ENCODE measurements around the gene ACOXL. TPM values are rescaled to one million over a fixed set of nuclear protein-coding genes. Genes with fewer than 3 reads are reported as not detected.

Gene ACOXL
- total RNA-seq, 1 donor from 2014 or later: 1.0 TPM

DNA sequence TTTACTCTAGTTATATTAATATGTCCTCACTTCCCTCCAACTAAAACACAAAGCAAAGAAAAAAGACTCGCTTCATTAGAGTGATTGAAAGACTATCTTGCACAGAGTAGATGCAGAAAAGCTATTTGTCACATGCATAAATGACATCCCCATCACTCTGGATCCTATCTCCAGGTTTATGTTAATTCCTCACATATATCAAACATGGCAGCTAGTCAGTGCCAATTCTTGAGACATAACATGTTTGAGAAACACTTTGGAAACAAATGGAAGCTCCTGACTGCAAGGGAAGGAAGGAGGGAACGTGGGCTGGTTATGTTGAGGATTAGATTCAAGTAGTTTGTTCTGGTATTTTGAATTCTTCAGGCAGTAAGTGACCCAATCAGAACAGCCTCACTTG is 298.6 kb downstream of the ACOXL start:
- H3K4me3 Mint-ChIP-seq: no peak overlapping the region
- intact Hi-C loops (cut with micrococcal nuclease): no loop called here
- no peak for DNase-seq
- peaks cover 4% of the 10 kb centered on the region for H3K4me1 Mint-ChIP-seq
- no peaks in the 10 kb centered on the region for H3K9me3 Mint-ChIP-seq
- H3K27ac Mint-ChIP-seq: no peak overlapping the region
- H3K27me3 Mint-ChIP-seq: peaks cover 44% of the 10 kb centered on the region
- no peaks in the 10 kb centered on the region for H3K36me3 Mint-ChIP-seq (ENCODE audit: low read depth)

GRCh38 chr2:111031546-111032478 is 299.4 kb downstream of the ACOXL start:
- H3K9me3 Mint-ChIP-seq: no peaks in the 10 kb centered on the region
- no peak for DNase-seq
- peaks cover 8% of the 10 kb centered on the region for H3K4me1 Mint-ChIP-seq
- H3K36me3 Mint-ChIP-seq (ENCODE audit: low read depth): no peaks in the 10 kb centered on the region
- H3K27me3 Mint-ChIP-seq: peaks cover 44% of the 10 kb centered on the region
- no peak overlapping the region for H3K4me3 Mint-ChIP-seq
- intact Hi-C loops (cut with micrococcal nuclease): no loop called here
- no peak overlapping the region for H3K27ac Mint-ChIP-seq

DNA sequence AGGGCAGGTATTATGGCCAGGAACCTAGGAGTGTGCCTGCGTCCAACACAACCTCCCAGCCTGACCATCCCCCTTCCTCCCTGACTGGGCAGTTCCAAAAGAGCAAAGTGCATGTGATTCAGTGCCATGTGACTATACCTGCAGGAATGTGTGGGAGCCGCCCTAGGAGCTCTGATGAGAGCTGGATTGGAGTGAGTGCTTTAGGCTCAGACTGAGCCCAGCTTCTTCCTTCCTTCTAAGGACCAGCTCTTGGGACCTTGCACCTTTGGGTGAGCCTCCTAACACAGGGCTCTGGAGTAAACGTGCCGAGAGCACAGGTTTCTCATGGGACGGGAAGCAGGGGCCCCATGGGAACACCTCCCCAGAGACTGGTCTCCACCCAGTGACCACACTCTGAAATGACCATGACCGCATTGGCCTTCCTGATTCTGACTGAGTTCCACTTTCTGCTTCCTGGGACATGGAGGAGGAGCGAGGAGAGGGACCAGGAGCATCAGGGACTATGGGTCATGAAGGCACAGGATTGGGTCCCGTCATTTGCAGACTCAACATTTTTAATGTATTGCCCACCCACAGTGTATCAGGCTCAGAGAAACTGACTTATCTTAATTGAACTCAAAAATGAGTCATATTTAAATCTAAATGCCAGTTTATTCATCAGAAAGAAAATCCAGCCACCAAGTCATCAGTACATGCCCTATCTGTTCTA is 300.5 kb downstream of the ACOXL start:
- intact Hi-C loops (cut with micrococcal nuclease): no loop called here
- Mint-ChIP-seq H3K27me3 (peaks cover 48% of the 10 kb centered on the region), H3K4me1 (peaks cover 13% of the 10 kb centered on the region)

DNA sequence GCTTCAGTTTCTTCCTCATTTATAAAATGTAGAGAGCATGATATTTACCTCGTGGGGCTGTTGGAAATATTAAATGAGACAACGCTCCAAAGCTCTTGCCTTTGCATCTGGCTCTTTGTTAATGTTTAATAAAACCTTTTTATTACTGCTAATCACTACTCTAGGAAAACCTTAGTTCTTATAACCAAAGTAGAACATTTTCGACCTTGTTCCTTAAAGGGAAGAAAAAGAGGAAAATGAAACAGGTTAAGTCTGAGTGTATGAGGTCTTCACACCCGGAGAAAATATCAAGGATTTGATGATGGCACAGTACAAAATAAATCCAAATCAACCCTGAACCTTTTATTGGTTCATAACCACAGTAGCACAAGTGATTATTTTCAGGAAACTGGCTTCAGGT is 301.8 kb downstream of the ACOXL start:
- no peak overlapping the region for H3K4me3 Mint-ChIP-seq
- H3K27me3 Mint-ChIP-seq: peaks cover 50% of the 10 kb centered on the region
- no peak overlapping the region for H3K27ac Mint-ChIP-seq
- intact Hi-C loops (cut with micrococcal nuclease): no loop called here
- H3K36me3 Mint-ChIP-seq (ENCODE audit: low read depth): no peaks in the 10 kb centered on the region
- no peaks in the 10 kb centered on the region for H3K9me3 Mint-ChIP-seq
- H3K4me1 Mint-ChIP-seq: peaks cover 15% of the 10 kb centered on the region
- DNase-seq: no peak

More for the DNA sequence above, 300.5 kb downstream of the ACOXL start:
- Mint-ChIP-seq H3K27ac (no peak overlapping the region), H3K36me3 (ENCODE audit: low read depth) (no peaks in the 10 kb centered on the region), H3K9me3 (no peaks in the 10 kb centered on the region), H3K4me3 (no peak overlapping the region)
- no peak for DNase-seq

GRCh38 chr2:111034606-111035005 is 302.2 kb downstream of the ACOXL start:
- H3K9me3 Mint-ChIP-seq: no peaks in the 10 kb centered on the region
- H3K36me3 Mint-ChIP-seq (ENCODE audit: low read depth): no peaks in the 10 kb centered on the region
- H3K27ac Mint-ChIP-seq: no peak overlapping the region
- intact Hi-C loops (cut with micrococcal nuclease): no loop called here
- no peak for DNase-seq
- H3K27me3 Mint-ChIP-seq: peaks cover 53% of the 10 kb centered on the region
- H3K4me1 Mint-ChIP-seq: peaks cover 15% of the 10 kb centered on the region
- H3K4me3 Mint-ChIP-seq: no peak overlapping the region

- no peaks in the 10 kb centered on the region for H3K36me3 Mint-ChIP-seq (ENCODE audit: low read depth)
- H3K27ac Mint-ChIP-seq: no peak overlapping the region
- no peak for DNase-seq
- intact Hi-C loops (cut with micrococcal nuclease): no loop called here
- no peak overlapping the region for H3K4me3 Mint-ChIP-seq
- peaks cover 53% of the 10 kb centered on the region for H3K27me3 Mint-ChIP-seq
- H3K9me3 Mint-ChIP-seq: no peaks in the 10 kb centered on the region
- H3K4me1 Mint-ChIP-seq: peaks cover 15% of the 10 kb centered on the region
These were observed 303.6 kb downstream of the ACOXL start for GRCh38 chr2:111035830-111036441.

DNA sequence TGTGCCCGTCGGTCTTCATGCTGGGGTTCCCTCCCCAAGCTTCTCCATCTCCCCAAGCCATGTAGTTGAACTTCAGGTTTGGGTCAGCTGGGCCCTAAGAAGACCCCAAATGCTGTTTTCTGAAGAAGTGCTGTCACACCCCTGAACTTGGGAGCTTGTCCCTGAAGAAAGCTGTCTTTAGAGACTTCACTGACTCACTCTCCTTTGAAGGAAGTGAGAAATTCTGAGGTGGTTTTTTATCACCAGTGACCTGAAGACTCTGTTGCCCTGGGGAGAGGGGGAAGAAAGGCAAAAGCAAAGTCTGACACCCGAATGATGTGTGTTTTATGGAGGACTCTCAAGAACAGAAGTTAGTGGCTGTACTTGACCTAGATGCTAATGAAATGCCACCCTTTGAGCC is 304.8 kb downstream of the ACOXL start:
- Mint-ChIP-seq H3K27ac (no peak overlapping the region), H3K27me3 (peaks cover 46% of the 10 kb centered on the region), H3K9me3 (no peaks in the 10 kb centered on the region), H3K4me1 (peaks cover 16% of the 10 kb centered on the region), H3K4me3 (no peak overlapping the region), H3K36me3 (ENCODE audit: low read depth) (no peaks in the 10 kb centered on the region)
- intact Hi-C loops (cut with micrococcal nuclease): no loop called here
- DNase-seq: no peak

GRCh38 chr2:111039628-111040383 is 307.4 kb downstream of the ACOXL start:
- H3K36me3 Mint-ChIP-seq (ENCODE audit: low read depth): no peaks in the 10 kb centered on the region
- peaks cover 29% of the 10 kb centered on the region for H3K4me1 Mint-ChIP-seq
- H3K9me3 Mint-ChIP-seq: no peaks in the 10 kb centered on the region
- DNase-seq: no peak
- intact Hi-C loops (cut with micrococcal nuclease): loop anchor here (2.0 kb wide), 1 partner anchor 15 kb away; no protein-coding TSS in a partner anchor
- H3K4me3 Mint-ChIP-seq: no peak overlapping the region
- no peak overlapping the region for H3K27ac Mint-ChIP-seq
- peaks cover 44% of the 10 kb centered on the region for H3K27me3 Mint-ChIP-seq

GRCh38 chr2:111041398-111042202 is 309.2 kb downstream of the ACOXL start:
- Mint-ChIP-seq H3K4me3 (no peak overlapping the region), H3K27ac (no peak overlapping the region), H3K27me3 (peaks cover 47% of the 10 kb centered on the region), H3K36me3 (ENCODE audit: low read depth) (no peaks in the 10 kb centered on the region), H3K9me3 (peaks cover 5% of the 10 kb centered on the region), H3K4me1 (peaks cover 24% of the 10 kb centered on the region)
- DNase-seq: no peak
- intact Hi-C loops (cut with micrococcal nuclease): no loop called here

GRCh38 chr2:111042261-111042660 is 309.9 kb downstream of the ACOXL start:
- H3K4me1 Mint-ChIP-seq: peaks cover 18% of the 10 kb centered on the region
- peak overlapping the region; percentile 80 for H3K27ac Mint-ChIP-seq
- peak overlapping the region; percentile 20 for H3K4me3 Mint-ChIP-seq
- intact Hi-C loops (cut with micrococcal nuclease): no loop called here
- H3K9me3 Mint-ChIP-seq: peaks cover 12% of the 10 kb centered on the region
- peaks cover 44% of the 10 kb centered on the region for H3K27me3 Mint-ChIP-seq
- no peaks in the 10 kb centered on the region for H3K36me3 Mint-ChIP-seq (ENCODE audit: low read depth)
- no peak for DNase-seq

- H3K36me3 Mint-ChIP-seq (ENCODE audit: low read depth): no peaks in the 10 kb centered on the region
- peak overlapping the region; percentile 80 for H3K27ac Mint-ChIP-seq
- peak overlapping the region; percentile 19 for H3K4me3 Mint-ChIP-seq
- DNase-seq: no peak
- H3K9me3 Mint-ChIP-seq: peaks cover 18% of the 10 kb centered on the region
- intact Hi-C loops (cut with micrococcal nuclease): loop anchor here (1.0 kb wide), 1 partner anchor 12 kb away; no protein-coding TSS in a partner anchor
- H3K27me3 Mint-ChIP-seq: peaks cover 46% of the 10 kb centered on the region
- H3K4me1 Mint-ChIP-seq: peaks cover 19% of the 10 kb centered on the region
These were observed 310.7 kb downstream of the ACOXL start for GRCh38 chr2:111042772-111043771.

GRCh38 chr2:111044066-111044465 is 311.7 kb downstream of the ACOXL start:
- Mint-ChIP-seq H3K4me1 (peaks cover 18% of the 10 kb centered on the region), H3K4me3 (no peak overlapping the region), H3K36me3 (ENCODE audit: low read depth) (no peaks in the 10 kb centered on the region), H3K9me3 (peaks cover 20% of the 10 kb centered on the region), H3K27ac (no peak overlapping the region), H3K27me3 (peaks cover 48% of the 10 kb centered on the region)
- DNase-seq: no peak
- intact Hi-C loops (cut with micrococcal nuclease): no loop called here
